ENCODE measurements around the gene MAPRE2.

The MAPRE2 gene

GRCh38 chr18:35158728-35159450, 117.7 kb downstream of the MAPRE2 start:
- no peaks in the 10 kb centered on the region for H3K9me2 ChIP-seq (replicated peaks; ENCODE audit: insufficient read depth, low read length)
- H3K79me2 ChIP-seq (ENCODE audit: insufficient read depth, low read length) = no peaks in the 10 kb centered on the region
- no peak for TF ChIP-seq EZH2phosphoT487 (conservative IDR thresholded peaks at IDR 0.05; ENCODE audit: low read length)
- TF ChIP-seq CTCF (IDR thresholded peaks at IDR 0.05; ENCODE audit: insufficient read depth, low read length, poor library complexity, severe bottlenecking) = no peak
- no peaks in the 10 kb centered on the region for H3K36me3 ChIP-seq (ENCODE audit: low read length)
- H3K4me2 ChIP-seq (ENCODE audit: low read depth, low read length, poor library complexity, severe bottlenecking) = peak overlapping the region; percentile 25
- H3K4me3 ChIP-seq (ENCODE audit: insufficient read depth, low read length, poor library complexity, severe bottlenecking) = no peak overlapping the region
- no peak overlapping the region for H3K9ac ChIP-seq (ENCODE audit: low read length)
- H3K27me3 ChIP-seq (ENCODE audit: low read length) = no peaks in the 10 kb centered on the region
- peak overlapping the region; percentile 89 for H2AFZ ChIP-seq (ENCODE audit: low read depth, low read length, severe bottlenecking)
- no peaks in the 10 kb centered on the region for H3K9me3 ChIP-seq (ENCODE audit: insufficient read depth, low read length)
- H4K20me1 ChIP-seq (ENCODE audit: low read depth, low read length) = no peaks in the 10 kb centered on the region
- no peak overlapping the region for H3K27ac ChIP-seq (ENCODE audit: low read depth, low read length)
- no peaks in the 10 kb centered on the region for H3F3A ChIP-seq (ENCODE audit: insufficient read depth)

GRCh38 chr18:35159782-35160181, 118.6 kb downstream of the MAPRE2 start:
- Histone ChIP-seq H3K4me2 (ENCODE audit: low read depth, low read length, poor library complexity, severe bottlenecking) (no peak overlapping the region), H3F3A (ENCODE audit: insufficient read depth) (no peaks in the 10 kb centered on the region), H3K9ac (ENCODE audit: low read length) (no peak overlapping the region), H3K4me3 (ENCODE audit: insufficient read depth, low read length, poor library complexity, severe bottlenecking) (no peak overlapping the region), H2AFZ (ENCODE audit: low read depth, low read length, severe bottlenecking) (peak overlapping the region; percentile 89), H3K9me2 (replicated peaks; ENCODE audit: insufficient read depth, low read length) (no peaks in the 10 kb centered on the region), H4K20me1 (ENCODE audit: low read depth, low read length) (no peaks in the 10 kb centered on the region), H3K36me3 (ENCODE audit: low read length) (no peaks in the 10 kb centered on the region), H3K9me3 (ENCODE audit: insufficient read depth, low read length) (no peaks in the 10 kb centered on the region), H3K27me3 (ENCODE audit: low read length) (no peaks in the 10 kb centered on the region), H3K27ac (ENCODE audit: low read depth, low read length) (no peak overlapping the region), H3K79me2 (ENCODE audit: insufficient read depth, low read length) (no peaks in the 10 kb centered on the region)
- TF ChIP-seq CTCF (IDR thresholded peaks at IDR 0.05; ENCODE audit: insufficient read depth, low read length, poor library complexity, severe bottlenecking) (no peak), EZH2phosphoT487 (conservative IDR thresholded peaks at IDR 0.05; ENCODE audit: low read length) (no peak)

GRCh38 chr18:35161485-35161884, 120.3 kb downstream of the MAPRE2 start:
- H3K9ac ChIP-seq (ENCODE audit: low read length) = no peak overlapping the region
- H3K27ac ChIP-seq (ENCODE audit: low read depth, low read length) = no peak overlapping the region
- no peaks in the 10 kb centered on the region for H3K27me3 ChIP-seq (ENCODE audit: low read length)
- H3F3A ChIP-seq (ENCODE audit: insufficient read depth) = no peaks in the 10 kb centered on the region
- no peaks in the 10 kb centered on the region for H3K36me3 ChIP-seq (ENCODE audit: low read length)
- H3K9me3 ChIP-seq (ENCODE audit: insufficient read depth, low read length) = no peaks in the 10 kb centered on the region
- H3K4me3 ChIP-seq (ENCODE audit: insufficient read depth, low read length, poor library complexity, severe bottlenecking) = no peak overlapping the region
- no peak overlapping the region for H2AFZ ChIP-seq (ENCODE audit: low read depth, low read length, severe bottlenecking)
- no peaks in the 10 kb centered on the region for H3K79me2 ChIP-seq (ENCODE audit: insufficient read depth, low read length)
- TF ChIP-seq EZH2phosphoT487 (conservative IDR thresholded peaks at IDR 0.05; ENCODE audit: low read length) = no peak
- no peak for TF ChIP-seq CTCF (IDR thresholded peaks at IDR 0.05; ENCODE audit: insufficient read depth, low read length, poor library complexity, severe bottlenecking)
- no peaks in the 10 kb centered on the region for H4K20me1 ChIP-seq (ENCODE audit: low read depth, low read length)
- no peak overlapping the region for H3K4me2 ChIP-seq (ENCODE audit: low read depth, low read length, poor library complexity, severe bottlenecking)
- no peaks in the 10 kb centered on the region for H3K9me2 ChIP-seq (replicated peaks; ENCODE audit: insufficient read depth, low read length)

All from SU-DHL-6 (cell line).